Panc1 (cell line): ENCODE data around the gene KRTAP5-2. TPM values are rescaled to one million over a fixed set of nuclear protein-coding genes. Genes with fewer than 3 reads are reported as not detected.
A peak's percentile ranks its signal among the peaks of the same experiment; 100 is the strongest.

ENCODE experiments used
- ATAC-seq: fragments of 200-7000 bp; cut with Tn5 transposase; 2 replicates; pipeline ENCODE4 v1.9.1; 2020; ENCODE audit warnings: mild to moderate bottlenecking, moderate library complexity
- BruUV-seq: library from RNA; stranded (reverse); fragments of 400-500 nt; replicated peaks from 2 replicates; lab custom pipeline; 2021; lab: Mats Ljungman, UMichigan
- CTCF ChIA-PET: fragments of 300-600 bp; sonication (Branson Sonifier 250); formaldehyde crosslinking; loops from one replicate; lab custom pipeline; 2022; ENCODE audit warnings: antibody characterized with exemption; lab: Charles Lee
- POLR2A ChIA-PET: fragments of 300-600 bp; sonication (Branson Sonifier 250); formaldehyde crosslinking; loops from one replicate; lab custom pipeline; 2022; ENCODE audit warnings: antibody characterized with exemption; lab: Charles Lee
- DNase-seq: peaks from one replicate; pipeline ENCODE4 v3.0.0-alpha.2; 2010; ENCODE audit warnings: low read depth, low spot score
- H3K27ac ChIP-seq: 2 replicates; pipeline ENCODE4 v1.5.1; 2011; ENCODE audit warnings: mild to moderate bottlenecking, low read length, inconsistent platforms
- H3K27me3 ChIP-seq: fragments of 200-500 bp; sonication (Bioruptor generic); 2 replicates; pipeline ENCODE4 v1.6.0; 2014; ENCODE audit warnings: low read length, inconsistent platforms; ENCODE audit not compliant: control insufficient read depth, insufficient read depth
- H3K36me3 ChIP-seq: fragments of 200-500 bp; sonication (Bioruptor generic); 2 replicates; pipeline ENCODE4 v1.5.1; 2014; ENCODE audit warnings: inconsistent platforms, mild to moderate bottlenecking, low read length, moderate library complexity; ENCODE audit not compliant: control insufficient read depth, insufficient read depth
- H3K4me1 ChIP-seq: 2 replicates; pipeline ENCODE4 v1.5.1; 2011; ENCODE audit warnings: inconsistent platforms, mild to moderate bottlenecking, low read length, moderate library complexity; ENCODE audit not compliant: control insufficient read depth, insufficient read depth
- H3K4me3 ChIP-seq, 2 experiments: 2 replicates each; pipeline ENCODE4 v1.5.1; 2011 to 2012; ENCODE audit warnings: low read depth in 2 of 2, low read length in 2 of 2, mild to moderate bottlenecking in 2 of 2, inconsistent platforms in 1 of 2, moderate library complexity in 1 of 2
- H3K9me3 ChIP-seq: fragments of 200-500 bp; sonication (Bioruptor generic); 2 replicates; pipeline ENCODE4 v1.5.1; 2014; ENCODE audit warnings: low read depth, mild to moderate bottlenecking, inconsistent platforms, low read length, moderate library complexity; ENCODE audit not compliant: control insufficient read depth, insufficient read depth
- CTCF ChIP-seq: fragments of 450-650 bp; IDR thresholded peaks from 2 replicates; pipeline ENCODE4 v1.5.1; 2017; ENCODE audit warnings: mild to moderate bottlenecking
- POLR2AphosphoS5 ChIP-seq: IDR thresholded peaks from 2 replicates; pipeline ENCODE4 v1.6.1; 2012; ENCODE audit warnings: mild to moderate bottlenecking, low read depth, low read length, moderate library complexity
- SIN3A ChIP-seq: IDR thresholded peaks from 2 replicates; pipeline ENCODE4 v1.6.1; 2012; ENCODE audit warnings: low read depth, mild to moderate bottlenecking, low read length, moderate library complexity, borderline replicate concordance; ENCODE audit not compliant: insufficient read depth
- TCF7L2 ChIP-seq: IDR thresholded peaks from 2 replicates; pipeline ENCODE4 v1.6.1; 2011; ENCODE audit warnings: mild to moderate bottlenecking, low read depth, low read length, inconsistent platforms
- in situ Hi-C: cut with HindIII; loops from 2 replicates; pipeline ENCODE4 v1.10.0; 2016; ENCODE audit warnings: low sequenced_read_pairs, low pct_unique_long_range_greater_than_20kb
- intact Hi-C: fragments of 100-400 bp; cut with micrococcal nuclease; formaldehyde crosslinking; loops from one replicate; pipeline ENCODE4 v1.10.0; 2022; ENCODE audit not compliant: unreplicated experiment
- total RNA-seq: library from RNA; stranded (reverse); gene quantifications from one replicate; pipeline ENCODE4 v1.2.1, GENCODE V29; 2021; ENCODE audit not compliant: unreplicated experiment
- TF ChIP-seq, protein P1 (sequence below), 2 experiments: IDR thresholded peaks; 2 replicates each; pipeline ENCODE4 v1.6.1; 2011 to 2012; ENCODE audit warnings: low read depth in 2 of 2, control low read depth in 1 of 2, low read length in 1 of 2, mild to moderate bottlenecking in 1 of 2, moderate library complexity in 1 of 2; ENCODE audit not compliant: insufficient read depth in 1 of 2

KRTAP5-2 gene
- total RNA-seq, 1 experiment from 2014 or later, result not detected

DNA sequence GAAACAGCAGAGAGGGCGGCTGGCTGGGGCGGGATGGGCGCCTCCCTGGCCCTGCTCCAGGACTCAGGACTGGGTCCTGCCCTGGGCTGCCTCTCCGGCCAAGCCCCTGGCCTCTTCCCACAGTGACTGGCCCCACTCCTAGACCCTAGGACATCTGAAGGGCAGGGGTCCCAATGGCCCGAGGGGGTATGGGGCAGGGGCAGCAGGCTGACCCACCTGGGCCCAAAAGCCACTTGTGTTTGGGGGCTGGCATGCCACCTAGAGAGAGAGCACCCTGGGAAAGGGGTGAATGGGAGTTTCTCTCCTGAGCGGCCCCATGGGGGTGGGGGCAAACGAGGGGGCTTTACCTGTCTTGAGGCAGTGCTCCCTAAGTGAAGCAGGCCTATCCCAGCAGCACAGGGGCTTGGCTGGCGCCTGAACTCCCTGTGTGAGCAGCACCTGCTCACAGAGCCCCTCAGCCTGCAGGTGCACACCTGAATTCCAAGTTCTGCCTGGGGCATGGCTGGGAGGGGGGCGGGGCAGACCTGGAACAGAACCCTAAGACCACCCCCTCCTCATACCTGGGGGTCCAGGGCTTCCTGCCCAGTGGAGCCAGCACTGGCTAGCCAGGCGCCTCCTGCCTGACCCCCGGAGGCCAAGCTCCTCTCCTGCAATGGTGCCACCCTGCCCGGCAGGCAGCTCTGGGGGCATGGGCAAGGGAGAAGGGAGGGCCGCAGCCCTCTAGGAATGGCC lies 42.9 kb downstream of the KRTAP5-2 start:
- POLR2A ChIA-PET, result no interaction called here
- CTCF ChIA-PET, result interaction anchor here (1.1 to 1.7 kb wide), 4 partner anchors 8 to 19 kb away, joined by 3 to 8 read pairs (median 5); no protein-coding TSS in a partner anchor
- Histone ChIP-seq H3K4me3 (no peak overlapping the region), H3K36me3 (no peaks in the 10 kb centered on the region), H3K4me1 (peaks cover 17% of the 10 kb centered on the region), H3K27ac (no peak overlapping the region), H3K9me3 (no peaks in the 10 kb centered on the region), H3K27me3 (no peaks in the 10 kb centered on the region)
- no TSS peak for BruUV-seq
- intact Hi-C loops, result no loop called here
- ATAC-seq, result no peak
- in situ Hi-C loops, result no loop called here
- DNase-seq, result no peak
- TF ChIP-seq SIN3A, result no peak
- no peak for TF ChIP-seq TCF7L2
- TF ChIP-seq CTCF, result no peak
- TF ChIP-seq, protein P1, sequence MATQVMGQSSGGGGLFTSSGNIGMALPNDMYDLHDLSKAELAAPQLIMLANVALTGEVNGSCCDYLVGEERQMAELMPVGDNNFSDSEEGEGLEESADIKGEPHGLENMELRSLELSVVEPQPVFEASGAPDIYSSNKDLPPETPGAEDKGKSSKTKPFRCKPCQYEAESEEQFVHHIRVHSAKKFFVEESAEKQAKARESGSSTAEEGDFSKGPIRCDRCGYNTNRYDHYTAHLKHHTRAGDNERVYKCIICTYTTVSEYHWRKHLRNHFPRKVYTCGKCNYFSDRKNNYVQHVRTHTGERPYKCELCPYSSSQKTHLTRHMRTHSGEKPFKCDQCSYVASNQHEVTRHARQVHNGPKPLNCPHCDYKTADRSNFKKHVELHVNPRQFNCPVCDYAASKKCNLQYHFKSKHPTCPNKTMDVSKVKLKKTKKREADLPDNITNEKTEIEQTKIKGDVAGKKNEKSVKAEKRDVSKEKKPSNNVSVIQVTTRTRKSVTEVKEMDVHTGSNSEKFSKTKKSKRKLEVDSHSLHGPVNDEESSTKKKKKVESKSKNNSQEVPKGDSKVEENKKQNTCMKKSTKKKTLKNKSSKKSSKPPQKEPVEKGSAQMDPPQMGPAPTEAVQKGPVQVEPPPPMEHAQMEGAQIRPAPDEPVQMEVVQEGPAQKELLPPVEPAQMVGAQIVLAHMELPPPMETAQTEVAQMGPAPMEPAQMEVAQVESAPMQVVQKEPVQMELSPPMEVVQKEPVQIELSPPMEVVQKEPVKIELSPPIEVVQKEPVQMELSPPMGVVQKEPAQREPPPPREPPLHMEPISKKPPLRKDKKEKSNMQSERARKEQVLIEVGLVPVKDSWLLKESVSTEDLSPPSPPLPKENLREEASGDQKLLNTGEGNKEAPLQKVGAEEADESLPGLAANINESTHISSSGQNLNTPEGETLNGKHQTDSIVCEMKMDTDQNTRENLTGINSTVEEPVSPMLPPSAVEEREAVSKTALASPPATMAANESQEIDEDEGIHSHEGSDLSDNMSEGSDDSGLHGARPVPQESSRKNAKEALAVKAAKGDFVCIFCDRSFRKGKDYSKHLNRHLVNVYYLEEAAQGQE (IDR thresholded peaks at IDR 0.05; ENCODE audit: insufficient read depth in 1 of 2, low read depth in 2 of 2, low read length in 1 of 2), result no peak
- no peak for TF ChIP-seq POLR2AphosphoS5

- Histone ChIP-seq H3K27ac (no peak overlapping the region), H3K9me3 (no peaks in the 10 kb centered on the region), H3K36me3 (no peaks in the 10 kb centered on the region), H3K4me1 (peaks cover 8% of the 10 kb centered on the region), H3K4me3 (no peak overlapping the region), H3K27me3 (no peaks in the 10 kb centered on the region)
- in situ Hi-C loops, result no loop called here
- peak; percentile 9; the same call in 1 of the 2 replicates for ATAC-seq
- no peak for DNase-seq
- CTCF ChIA-PET, result interaction anchor here (1.3 kb wide), 1 partner anchor 21 kb away, joined by 10 read pairs; no protein-coding TSS in a partner anchor
- BruUV-seq, result no TSS peak
- POLR2A ChIA-PET, result interaction anchor here (0.6 kb wide), 1 partner anchor 16 kb away, joined by 5 read pairs; no protein-coding TSS in a partner anchor
- no peak for TF ChIP-seq SIN3A
- no peak for TF ChIP-seq POLR2AphosphoS5
- TF ChIP-seq TCF7L2, result no peak
- TF ChIP-seq CTCF, result no peak
- TF ChIP-seq, protein P1 (IDR thresholded peaks at IDR 0.05; ENCODE audit: insufficient read depth in 1 of 2, low read depth in 2 of 2, low read length in 1 of 2), result no peak
- intact Hi-C loops, result no loop called here
These were observed 44.1 kb downstream of the KRTAP5-2 start for GRCh38 chr11:1553808-1554594.
